NT2/D1 (cell line): ENCODE results near the gene SNCAIP.

ENCODE experiments used
- DNase-seq: peaks from one replicate; pipeline ENCODE4 v3.0.0-alpha.2; 2011; ENCODE audit warnings: low read depth, low spot score
- H3K27me3 ChIP-seq: 2 replicates; pipeline ENCODE4 v1.6.0; 2011; ENCODE audit warnings: mild to moderate bottlenecking; ENCODE audit not compliant: insufficient read length, insufficient read depth
- H3K36me3 ChIP-seq: 2 replicates; pipeline ENCODE4 v1.6.1; 2011; ENCODE audit warnings: mild to moderate bottlenecking, low read length, mixed read lengths; ENCODE audit not compliant: insufficient read depth, insufficient read length
- H3K4me1 ChIP-seq: 2 replicates; pipeline ENCODE4 v1.5.1; 2011; ENCODE audit not compliant: insufficient read depth, insufficient read length
- H3K4me3 ChIP-seq: 2 replicates; pipeline ENCODE4 v1.5.1; 2011; ENCODE audit warnings: low read depth; ENCODE audit not compliant: insufficient read length
- H3K9ac ChIP-seq: 2 replicates; pipeline ENCODE4 v1.6.0; 2011; ENCODE audit warnings: low read depth; ENCODE audit not compliant: insufficient read length
- H3K9me3 ChIP-seq: 2 replicates; pipeline ENCODE4 v1.5.1; 2011; ENCODE audit warnings: mild to moderate bottlenecking, low read length; ENCODE audit not compliant: insufficient read depth
- SUZ12 ChIP-seq: IDR thresholded peaks from 2 replicates; pipeline ENCODE4 v1.6.1; 2011; ENCODE audit not compliant: insufficient read length, insufficient read depth; ENCODE audit errors: extremely low read depth
- YY1 ChIP-seq: IDR thresholded peaks from 2 replicates; pipeline ENCODE4 v1.6.1; 2011; ENCODE audit not compliant: insufficient read length, insufficient read depth
- ZNF274 ChIP-seq: IDR thresholded peaks from 2 replicates; pipeline ENCODE4 v1.6.1; 2011; ENCODE audit warnings: mild to moderate bottlenecking, low read depth, low read length

Gene SNCAIP

GRCh38 chr5:122499585-122499984 lies 187.5 kb downstream of the SNCAIP start:
- no peaks in the 10 kb centered on the region for H3K27me3 ChIP-seq
- no peaks in the 10 kb centered on the region for H3K4me1 ChIP-seq
- TF ChIP-seq ZNF274 (no peak), SUZ12 (no peak), YY1 (no peak)
- H3K4me3 ChIP-seq = no peak overlapping the region
- H3K9me3 ChIP-seq = no peaks in the 10 kb centered on the region
- no peaks in the 10 kb centered on the region for H3K36me3 ChIP-seq
- DNase-seq = no peak
- no peak overlapping the region for H3K9ac ChIP-seq

- Histone ChIP-seq H3K27me3 (no peaks in the 10 kb centered on the region), H3K4me1 (no peaks in the 10 kb centered on the region), H3K9me3 (no peaks in the 10 kb centered on the region), H3K4me3 (no peak overlapping the region), H3K36me3 (no peaks in the 10 kb centered on the region), H3K9ac (no peak overlapping the region)
- peak; percentile 55 for DNase-seq
- TF ChIP-seq ZNF274 (no peak), SUZ12 (no peak), YY1 (no peak)
Observed at GRCh38 chr5:122500245-122501088, 188.4 kb downstream of the SNCAIP start.

DNA sequence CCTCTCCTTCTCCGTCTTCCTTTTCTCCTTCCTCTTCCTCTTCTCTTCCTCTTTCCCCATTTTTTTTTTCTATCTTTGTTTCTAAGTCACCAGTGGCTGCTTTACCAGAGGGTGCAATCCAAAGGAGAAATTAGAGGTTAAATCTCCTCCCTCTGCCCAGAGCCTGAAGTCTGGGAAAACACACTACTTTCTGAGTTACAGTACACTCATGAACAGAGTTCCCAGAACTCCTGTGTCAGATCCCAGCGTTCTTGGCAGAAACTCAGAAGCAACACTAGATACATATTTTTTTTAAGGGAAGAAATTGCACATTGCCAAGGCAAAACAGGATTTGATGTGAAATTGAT lies 189.0 kb downstream of the SNCAIP start:
- no peak for TF ChIP-seq SUZ12
- Histone ChIP-seq H3K4me3 (no peak overlapping the region), H3K27me3 (no peaks in the 10 kb centered on the region), H3K4me1 (no peaks in the 10 kb centered on the region), H3K9me3 (no peaks in the 10 kb centered on the region), H3K36me3 (no peaks in the 10 kb centered on the region), H3K9ac (no peak overlapping the region)
- DNase-seq = no peak

GRCh38 chr5:122507045-122507444 lies 195.0 kb downstream of the SNCAIP start:
- DNase-seq = no peak
- H3K36me3 ChIP-seq = no peaks in the 10 kb centered on the region
- H3K9me3 ChIP-seq = no peaks in the 10 kb centered on the region
- no peaks in the 10 kb centered on the region for H3K27me3 ChIP-seq
- TF ChIP-seq SUZ12 = no peak
- no peak for TF ChIP-seq YY1
- no peak for TF ChIP-seq ZNF274
- no peaks in the 10 kb centered on the region for H3K4me1 ChIP-seq
- H3K4me3 ChIP-seq = no peak overlapping the region
- no peak overlapping the region for H3K9ac ChIP-seq

GRCh38 chr5:122507581-122507980 lies 195.5 kb downstream of the SNCAIP start:
- no peak for TF ChIP-seq SUZ12
- no peak for TF ChIP-seq YY1
- TF ChIP-seq ZNF274 = no peak
- Histone ChIP-seq H3K4me1 (no peaks in the 10 kb centered on the region), H3K36me3 (no peaks in the 10 kb centered on the region), H3K4me3 (no peak overlapping the region), H3K9ac (no peak overlapping the region), H3K9me3 (no peaks in the 10 kb centered on the region), H3K27me3 (no peaks in the 10 kb centered on the region)
- no peak for DNase-seq

GRCh38 chr5:122508623-122509022 lies 196.6 kb downstream of the SNCAIP start:
- no peaks in the 10 kb centered on the region for H3K27me3 ChIP-seq
- H3K9ac ChIP-seq = no peak overlapping the region
- TF ChIP-seq YY1 (no peak), ZNF274 (no peak), SUZ12 (no peak)
- no peak for DNase-seq
- H3K4me1 ChIP-seq = no peaks in the 10 kb centered on the region
- no peaks in the 10 kb centered on the region for H3K9me3 ChIP-seq
- H3K36me3 ChIP-seq = no peaks in the 10 kb centered on the region
- H3K4me3 ChIP-seq = no peak overlapping the region
